Parathyroid adenoma (tissue), 2 donors: ENCODE data around the gene TTC1.
"Not testable (repeated sequence)": the region's sequence is repeated elsewhere in the genome, so short reads cannot be mapped to it uniquely, and the experiment has no call there.

Experiments
- H2AFZ ChIP-seq: fragments of 300-600 bp; sonication (generic); one replicate; pipeline ENCODE4 v1.7.0; 2017; ENCODE audit warnings: antibody characterized with exemption, mild to moderate bottlenecking
- H3K27ac ChIP-seq: fragments of 300-600 bp; sonication (generic); one replicate; pipeline ENCODE4 v1.7.0; 2017
- H3K27me3 ChIP-seq: fragments of 300-600 bp; sonication (generic); one replicate; pipeline ENCODE4 v1.7.0; 2017; ENCODE audit warnings: low read length; ENCODE audit not compliant: control insufficient read depth, insufficient read depth
- H3K36me3 ChIP-seq: fragments of 300-600 bp; sonication (generic); one replicate; pipeline ENCODE4 v1.7.0; 2017; ENCODE audit warnings: low read length; ENCODE audit not compliant: control insufficient read depth, insufficient read depth
- H3K4me1 ChIP-seq: fragments of 300-600 bp; sonication (generic); one replicate; pipeline ENCODE4 v1.7.0; 2017; ENCODE audit warnings: control low read depth
- H3K4me2 ChIP-seq: fragments of 300-600 bp; sonication (generic); one replicate; pipeline ENCODE4 v1.7.0; 2017; ENCODE audit warnings: low read length
- H3K4me3 ChIP-seq: fragments of 300-600 bp; sonication (generic); one replicate; pipeline ENCODE4 v1.7.0; 2017; ENCODE audit warnings: low read depth, low read length
- H3K79me2 ChIP-seq: fragments of 300-600 bp; sonication (generic); one replicate; pipeline ENCODE4 v1.7.0; 2017; ENCODE audit warnings: control low read depth
- H3K9ac ChIP-seq: fragments of 300-600 bp; sonication (generic); one replicate; pipeline ENCODE4 v1.7.0; 2017; ENCODE audit warnings: mild to moderate bottlenecking
- H3K9me3 ChIP-seq: fragments of 300-600 bp; sonication (generic); one replicate; pipeline ENCODE4 v1.7.0; 2017; ENCODE audit warnings: low read length; ENCODE audit not compliant: control insufficient read depth
- CTCF ChIP-seq: fragments of 300-600 bp; sonication (generic); IDR thresholded peaks from one replicate; pipeline ENCODE4 v1.7.0; 2017; ENCODE audit warnings: antibody characterized with exemption, mild to moderate bottlenecking
- donor health status: primary hyperparathyroidism.

The TTC1 gene

GRCh38 chr5:159992566-159992965 lies 16.4 kb upstream of the TTC1 start:
- Histone ChIP-seq H3K9ac (no peak overlapping the region), H3K27me3 (no peaks in the 10 kb centered on the region), H2AFZ (no peak overlapping the region), H3K79me2 (no peaks in the 10 kb centered on the region), H3K4me2 (no peak overlapping the region), H3K27ac (no peak overlapping the region), H3K4me1 (no peaks in the 10 kb centered on the region), H3K36me3 (no peaks in the 10 kb centered on the region), H3K9me3 (no peaks in the 10 kb centered on the region), H3K4me3 (no peak overlapping the region)
- no peak for TF ChIP-seq CTCF

- H2AFZ ChIP-seq: no peak overlapping the region
- no peaks in the 10 kb centered on the region for H3K27me3 ChIP-seq
- TF ChIP-seq CTCF: no peak
- no peak overlapping the region for H3K4me2 ChIP-seq
- no peaks in the 10 kb centered on the region for H3K4me1 ChIP-seq
- no peaks in the 10 kb centered on the region for H3K79me2 ChIP-seq
- H3K9me3 ChIP-seq: no peaks in the 10 kb centered on the region
- no peaks in the 10 kb centered on the region for H3K36me3 ChIP-seq
- no peak overlapping the region for H3K4me3 ChIP-seq
- H3K9ac ChIP-seq: no peak overlapping the region
- H3K27ac ChIP-seq: no peak overlapping the region
Measured at GRCh38 chr5:159993194-159993593, 15.7 kb upstream of the TTC1 start.

- no peak for TF ChIP-seq CTCF
- Histone ChIP-seq H3K4me1 (no peaks in the 10 kb centered on the region), H3K9ac (no peak overlapping the region), H3K79me2 (no peaks in the 10 kb centered on the region), H3K4me2 (no peak overlapping the region), H3K4me3 (no peak overlapping the region), H3K9me3 (no peaks in the 10 kb centered on the region), H3K27ac (no peak overlapping the region), H2AFZ (no peak overlapping the region), H3K27me3 (no peaks in the 10 kb centered on the region), H3K36me3 (no peaks in the 10 kb centered on the region)
Measured at GRCh38 chr5:159995907-159996306, 13.0 kb upstream of the TTC1 start.

- no peak overlapping the region for H3K27ac ChIP-seq
- H3K9ac ChIP-seq: no peak overlapping the region
- no peak overlapping the region for H3K4me3 ChIP-seq
- no peak overlapping the region for H3K4me2 ChIP-seq
- no peak for TF ChIP-seq CTCF
- H3K27me3 ChIP-seq: no peaks in the 10 kb centered on the region
- no peaks in the 10 kb centered on the region for H3K9me3 ChIP-seq
- no peak overlapping the region for H2AFZ ChIP-seq
- H3K79me2 ChIP-seq: no peaks in the 10 kb centered on the region
- no peaks in the 10 kb centered on the region for H3K4me1 ChIP-seq
- no peaks in the 10 kb centered on the region for H3K36me3 ChIP-seq
Measured at GRCh38 chr5:160001457-160001856, 7.5 kb upstream of the TTC1 start.

- Histone ChIP-seq H3K79me2 (peaks cover 4% of the 10 kb centered on the region), H2AFZ (no peak overlapping the region), H3K36me3 (no peaks in the 10 kb centered on the region), H3K9ac (no peak overlapping the region), H3K27ac (no peak overlapping the region), H3K4me3 (no peak overlapping the region), H3K9me3 (no peaks in the 10 kb centered on the region), H3K4me2 (no peak overlapping the region), H3K27me3 (no peaks in the 10 kb centered on the region), H3K4me1 (peaks cover 6% of the 10 kb centered on the region)
- TF ChIP-seq CTCF: no peak
Measured at GRCh38 chr5:160007514-160007913, 1.4 kb upstream of the TTC1 start.

GRCh38 chr5:160008529-160008876 lies 436 bp upstream of the TTC1 start:
- H3K4me2 ChIP-seq, H3K27ac ChIP-seq, H3K27me3 ChIP-seq, H3K79me2 ChIP-seq, H3K36me3 ChIP-seq, H3K4me3 ChIP-seq, H3K9ac ChIP-seq, H3K9me3 ChIP-seq, H3K4me1 ChIP-seq: not testable (repeated sequence)
- H2AFZ ChIP-seq: peak overlapping the region; percentile 95
